GM23248 (cell line): Measurements from ENCODE around the gene TRAF1.

Source experiments
- EZH2 ChIP-seq: fragments of 200-600 bp; sonication (generic); IDR thresholded peaks from 2 replicates; pipeline ENCODE4 v1.6.1; 2018; ENCODE audit warnings: antibody characterized with exemption, mild to moderate bottlenecking; ENCODE audit not compliant: insufficient read depth, poor library complexity, severe bottlenecking
- EZH2phosphoT487 ChIP-seq: fragments of 200-600 bp; sonication (generic); IDR thresholded peaks from 2 replicates; pipeline ENCODE4 v1.6.1; 2018; ENCODE audit warnings: antibody characterized with exemption, moderate library complexity, mild to moderate bottlenecking, low read depth; ENCODE audit not compliant: insufficient read depth

- TF ChIP-seq EZH2phosphoT487 = no peak
- TF ChIP-seq EZH2 = no peak
Measured at GRCh38 chr9:120933310-120934055, 6.9 kb upstream of the TRAF1 start.
